HG03521 (cell line): ENCODE results near the gene ZNF282.

Experiments used
- ATAC-seq: cut with Tn5 transposase; IDR thresholded peaks from one replicate; pipeline ENCODE4 v1.9.1; 2021; ENCODE audit warnings: mild to moderate bottlenecking, moderate library complexity; ENCODE audit not compliant: unreplicated experiment

ZNF282 gene

GRCh38 chr7:149188637-149189259 is 6.6 kb upstream of the ZNF282 start:
- ATAC-seq = no peak

- no peak for ATAC-seq
These were observed 3.5 kb upstream of the ZNF282 start for GRCh38 chr7:149191851-149192250.

- no peak for ATAC-seq
These were observed 557 bp upstream of the ZNF282 start for GRCh38 chr7:149194799-149195179.

- ATAC-seq = no peak
These were observed 882 bp downstream of the ZNF282 start for GRCh38 chr7:149196151-149196704.

- ATAC-seq = no peak
These were observed 1.4 kb downstream of the ZNF282 start for GRCh38 chr7:149196705-149197171.

GRCh38 chr7:149197675-149198074 is 2.3 kb downstream of the ZNF282 start:
- ATAC-seq = no peak

- no peak for ATAC-seq
These were observed 2.9 kb downstream of the ZNF282 start for GRCh38 chr7:149198161-149198816.

- ATAC-seq = no peak
These were observed 4.1 kb downstream of the ZNF282 start for GRCh38 chr7:149199234-149199995.

GRCh38 chr7:149202831-149203231 is 7.5 kb downstream of the ZNF282 start:
- ATAC-seq = no peak

- ATAC-seq = no peak
These were observed 10.5 kb downstream of the ZNF282 start for GRCh38 chr7:149205690-149206381.

- no peak for ATAC-seq
These were observed 12.1 kb downstream of the ZNF282 start for GRCh38 chr7:149207324-149208035.

- no peak for ATAC-seq
These were observed 14.3 kb downstream of the ZNF282 start for GRCh38 chr7:149209518-149210269.

GRCh38 chr7:149210551-149210950 is 15.2 kb downstream of the ZNF282 start:
- no peak for ATAC-seq

GRCh38 chr7:149214020-149214720 is 18.8 kb downstream of the ZNF282 start:
- ATAC-seq = no peak

GRCh38 chr7:149216402-149216801 is 21.1 kb downstream of the ZNF282 start:
- ATAC-seq = no peak

GRCh38 chr7:149217570-149217969 is 22.2 kb downstream of the ZNF282 start:
- no peak for ATAC-seq

- ATAC-seq = no peak
These were observed 23.4 kb downstream of the ZNF282 start for GRCh38 chr7:149218469-149219420.

- no peak for ATAC-seq
These were observed 25.2 kb downstream of the ZNF282 start for GRCh38 chr7:149220534-149220933.
